Ovary (tissue), 3 donors: ENCODE results near the gene ETV6.

ENCODE experiments used
- EP300 ChIP-seq: sonication (generic); formaldehyde crosslinking; IDR thresholded peaks from one replicate; pipeline ENCODE4 v1.6.1; 2017; ENCODE audit warnings: antibody characterized with exemption
- POLR2A ChIP-seq: fragments of 450-650 bp; IDR thresholded peaks from one replicate; pipeline ENCODE4 v1.6.1; 2017; ENCODE audit warnings: antibody characterized with exemption, mild to moderate bottlenecking, moderate library complexity
- TF ChIP-seq, protein P1 (sequence below), 3 donors: fragments of 450-650 bp in 2 of 3; fragments of 200-600 bp in 1 of 3; IDR thresholded peaks; one replicate each; pipeline versions ENCODE4 v1.5.1 to v1.8.0; 2016 to 2022; ENCODE audit warnings: antibody characterized with exemption in 3 of 3, mild to moderate bottlenecking in 1 of 3
- donor health status: DM: no; HTN: no; CAD: no.

DNA sequence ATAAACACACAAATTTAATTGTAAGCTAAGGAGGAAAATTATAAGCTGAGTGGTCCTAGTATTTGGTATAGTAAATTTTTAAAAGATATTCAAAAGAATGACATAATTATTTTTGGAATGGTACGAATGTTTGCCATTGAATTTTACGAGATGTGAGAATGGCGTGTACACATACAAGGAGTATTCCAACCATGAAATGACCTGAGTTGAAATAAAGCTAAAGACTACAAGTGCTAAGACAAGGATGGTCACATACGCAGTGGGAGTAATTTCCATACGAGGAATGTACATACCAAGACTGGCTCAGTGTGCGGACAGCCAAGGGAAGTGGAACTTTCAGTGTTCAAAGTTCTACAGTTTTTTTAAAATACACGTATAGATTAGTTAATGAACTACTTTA is 21.1 kb upstream of the ETV6 start:
- TF ChIP-seq, protein P1, sequence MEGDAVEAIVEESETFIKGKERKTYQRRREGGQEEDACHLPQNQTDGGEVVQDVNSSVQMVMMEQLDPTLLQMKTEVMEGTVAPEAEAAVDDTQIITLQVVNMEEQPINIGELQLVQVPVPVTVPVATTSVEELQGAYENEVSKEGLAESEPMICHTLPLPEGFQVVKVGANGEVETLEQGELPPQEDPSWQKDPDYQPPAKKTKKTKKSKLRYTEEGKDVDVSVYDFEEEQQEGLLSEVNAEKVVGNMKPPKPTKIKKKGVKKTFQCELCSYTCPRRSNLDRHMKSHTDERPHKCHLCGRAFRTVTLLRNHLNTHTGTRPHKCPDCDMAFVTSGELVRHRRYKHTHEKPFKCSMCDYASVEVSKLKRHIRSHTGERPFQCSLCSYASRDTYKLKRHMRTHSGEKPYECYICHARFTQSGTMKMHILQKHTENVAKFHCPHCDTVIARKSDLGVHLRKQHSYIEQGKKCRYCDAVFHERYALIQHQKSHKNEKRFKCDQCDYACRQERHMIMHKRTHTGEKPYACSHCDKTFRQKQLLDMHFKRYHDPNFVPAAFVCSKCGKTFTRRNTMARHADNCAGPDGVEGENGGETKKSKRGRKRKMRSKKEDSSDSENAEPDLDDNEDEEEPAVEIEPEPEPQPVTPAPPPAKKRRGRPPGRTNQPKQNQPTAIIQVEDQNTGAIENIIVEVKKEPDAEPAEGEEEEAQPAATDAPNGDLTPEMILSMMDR (IDR thresholded peaks at IDR 0.05): no peak
- TF ChIP-seq EP300: no peak
- no peak for TF ChIP-seq POLR2A
